SK-N-SH treated with all-trans-retinoic acid at 6 μM for 48 hours (cell line): ENCODE measurements around the gene OSBPL1A.

Source experiments
- ATAC-seq: fragments of 200-7000 bp; cut with Tn5 transposase; 3 replicates; pipeline ENCODE4 v1.9.1; 2020; ENCODE audit warnings: mild to moderate bottlenecking, moderate library complexity
- BACH2 ChIP-seq: fragments of 250-450 bp; sonication (Bioruptor Pico); IDR thresholded peaks from 2 replicates; pipeline ENCODE4 v1.9.0; 2021; ENCODE audit warnings: mild to moderate bottlenecking, borderline replicate concordance
- CREB5 ChIP-seq: fragments of 250-450 bp; sonication (Bioruptor Pico); IDR thresholded peaks from 2 replicates; pipeline ENCODE4 v1.5.1; 2020; ENCODE audit warnings: low read depth, mild to moderate bottlenecking, moderate library complexity
- CSDC2 ChIP-seq: fragments of 250-450 bp; sonication (Bioruptor Pico); IDR thresholded peaks from 2 replicates; pipeline ENCODE4 v1.5.0; 2020; ENCODE audit warnings: mild to moderate bottlenecking, moderate library complexity
- ESRRG ChIP-seq: fragments of 250-450 bp; sonication (Bioruptor Pico); IDR thresholded peaks from 2 replicates; pipeline ENCODE4 v1.6.1; 2021; ENCODE audit warnings: mild to moderate bottlenecking
- ISL1 ChIP-seq: fragments of 250-450 bp; sonication (Bioruptor Pico); IDR thresholded peaks from 2 replicates; pipeline ENCODE4 v2.1.2; 2022; ENCODE audit warnings: mild to moderate bottlenecking, moderate library complexity
- OSR1 ChIP-seq: fragments of 250-450 bp; sonication (Bioruptor Pico); IDR thresholded peaks from 2 replicates; pipeline ENCODE4 v1.8.0; 2022; ENCODE audit warnings: moderate library complexity, mild to moderate bottlenecking, inconsistent platforms
- POU6F1 ChIP-seq: fragments of 250-450 bp; sonication (Bioruptor Pico); IDR thresholded peaks from 2 replicates; pipeline ENCODE4 v1.8.0; 2021; ENCODE audit warnings: low read depth, mild to moderate bottlenecking, moderate library complexity, borderline replicate concordance
- PPARA ChIP-seq: fragments of 250-450 bp; sonication (Bioruptor Pico); IDR thresholded peaks from 2 replicates; pipeline ENCODE4 v1.5.0; 2020; ENCODE audit warnings: mild to moderate bottlenecking, borderline replicate concordance
- RARB ChIP-seq: fragments of 250-450 bp; sonication (Bioruptor Pico); IDR thresholded peaks from 2 replicates; pipeline ENCODE4 v1.8.0; 2021; ENCODE audit warnings: mild to moderate bottlenecking, moderate library complexity
- SNAI2 ChIP-seq: fragments of 250-450 bp; sonication (Bioruptor Pico); IDR thresholded peaks from 2 replicates; pipeline ENCODE4 v1.5.0; 2020; ENCODE audit warnings: mild to moderate bottlenecking, moderate library complexity
- TCF4 ChIP-seq: fragments of 250-450 bp; sonication (Bioruptor Pico); IDR thresholded peaks from 2 replicates; pipeline ENCODE4 v1.8.0; 2021; ENCODE audit warnings: mild to moderate bottlenecking, moderate library complexity, borderline replicate concordance
- TOX ChIP-seq: fragments of 250-450 bp; sonication (Bioruptor Pico); IDR thresholded peaks from 2 replicates; pipeline ENCODE4 v1.8.0; 2021; ENCODE audit warnings: mild to moderate bottlenecking, moderate library complexity, borderline replicate concordance
- TSHZ2 ChIP-seq: fragments of 250-450 bp; sonication (Bioruptor Pico); IDR thresholded peaks from 2 replicates; pipeline ENCODE4 v1.5.0; 2020; ENCODE audit warnings: mild to moderate bottlenecking, moderate library complexity
- ZC3H10 ChIP-seq: fragments of 250-450 bp; sonication (Bioruptor Pico); IDR thresholded peaks from 2 replicates; pipeline ENCODE4 v1.5.1; 2021; ENCODE audit warnings: mild to moderate bottlenecking, moderate library complexity
- ZNF565 ChIP-seq: fragments of 450-650 bp; formaldehyde crosslinking; conservative IDR thresholded peaks from 2 replicates; pipeline ENCODE4 v1.5.0; 2020; ENCODE audit warnings: low read depth, mild to moderate bottlenecking, moderate library complexity
- ZNF70 ChIP-seq: fragments of 450-650 bp; formaldehyde crosslinking; IDR thresholded peaks from 2 replicates; pipeline ENCODE4 v1.5.0; 2020; ENCODE audit warnings: mild to moderate bottlenecking, moderate library complexity
- ZNF8 ChIP-seq: fragments of 450-650 bp; formaldehyde crosslinking; IDR thresholded peaks from 2 replicates; pipeline ENCODE4 v1.5.0; 2020; ENCODE audit warnings: mild to moderate bottlenecking, moderate library complexity
- TF ChIP-seq, protein P1 (sequence below): fragments of 250-450 bp; sonication (Bioruptor Pico); IDR thresholded peaks from 2 replicates; pipeline ENCODE4 v1.8.0; 2020; ENCODE audit warnings: mild to moderate bottlenecking, moderate library complexity, borderline replicate concordance
- TF ChIP-seq, protein P2 (sequence below): fragments of 250-450 bp; sonication (Bioruptor Pico); IDR thresholded peaks from 2 replicates; pipeline ENCODE4 v1.5.1; 2021; ENCODE audit warnings: mild to moderate bottlenecking, moderate library complexity

The OSBPL1A gene

DNA sequence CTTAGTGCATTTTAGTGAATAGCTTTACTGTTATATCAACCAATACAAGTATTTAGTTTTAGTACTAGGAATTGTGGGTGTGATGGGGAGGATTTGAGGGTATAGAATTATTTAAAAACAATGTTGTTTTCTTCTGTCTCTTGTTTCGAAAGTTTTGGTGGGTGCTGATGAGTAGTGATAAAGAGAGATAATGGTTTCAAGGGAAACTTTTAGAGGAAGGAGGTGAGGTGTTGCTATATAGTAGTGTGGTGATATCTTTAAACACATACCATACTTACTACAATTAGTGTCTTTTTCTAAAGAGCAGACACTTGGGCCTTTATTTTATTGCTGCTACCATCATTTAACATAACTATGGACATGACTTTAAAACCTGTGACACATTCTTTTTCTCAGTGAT is 39.3 kb upstream of the OSBPL1A start:
- ATAC-seq: no peak
- TF ChIP-seq PPARA (CRISPR knock-in tag): no peak
- TF ChIP-seq, all 23 proteins: peak for 0

- ATAC-seq: no peak
- TF ChIP-seq ZNF70 (CRISPR knock-in tag): no peak
- no peak for TF ChIP-seq TCF4
- TF ChIP-seq CSDC2 (CRISPR knock-in tag): no peak
- no peak for TF ChIP-seq ISL1 (CRISPR knock-in tag)
- TF ChIP-seq OSR1 (CRISPR knock-in tag): no peak
- TF ChIP-seq, protein P1, sequence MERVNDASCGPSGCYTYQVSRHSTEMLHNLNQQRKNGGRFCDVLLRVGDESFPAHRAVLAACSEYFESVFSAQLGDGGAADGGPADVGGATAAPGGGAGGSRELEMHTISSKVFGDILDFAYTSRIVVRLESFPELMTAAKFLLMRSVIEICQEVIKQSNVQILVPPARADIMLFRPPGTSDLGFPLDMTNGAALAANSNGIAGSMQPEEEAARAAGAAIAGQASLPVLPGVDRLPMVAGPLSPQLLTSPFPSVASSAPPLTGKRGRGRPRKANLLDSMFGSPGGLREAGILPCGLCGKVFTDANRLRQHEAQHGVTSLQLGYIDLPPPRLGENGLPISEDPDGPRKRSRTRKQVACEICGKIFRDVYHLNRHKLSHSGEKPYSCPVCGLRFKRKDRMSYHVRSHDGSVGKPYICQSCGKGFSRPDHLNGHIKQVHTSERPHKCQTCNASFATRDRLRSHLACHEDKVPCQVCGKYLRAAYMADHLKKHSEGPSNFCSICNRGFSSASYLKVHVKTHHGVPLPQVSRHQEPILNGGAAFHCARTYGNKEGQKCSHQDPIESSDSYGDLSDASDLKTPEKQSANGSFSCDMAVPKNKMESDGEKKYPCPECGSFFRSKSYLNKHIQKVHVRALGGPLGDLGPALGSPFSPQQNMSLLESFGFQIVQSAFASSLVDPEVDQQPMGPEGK: no peak
- TF ChIP-seq SNAI2 (CRISPR knock-in tag): no peak
- no peak for TF ChIP-seq PPARA (CRISPR knock-in tag)
- no peak for TF ChIP-seq POU6F1 (CRISPR knock-in tag)
- no peak for TF ChIP-seq BACH2
- TF ChIP-seq, protein P2, sequence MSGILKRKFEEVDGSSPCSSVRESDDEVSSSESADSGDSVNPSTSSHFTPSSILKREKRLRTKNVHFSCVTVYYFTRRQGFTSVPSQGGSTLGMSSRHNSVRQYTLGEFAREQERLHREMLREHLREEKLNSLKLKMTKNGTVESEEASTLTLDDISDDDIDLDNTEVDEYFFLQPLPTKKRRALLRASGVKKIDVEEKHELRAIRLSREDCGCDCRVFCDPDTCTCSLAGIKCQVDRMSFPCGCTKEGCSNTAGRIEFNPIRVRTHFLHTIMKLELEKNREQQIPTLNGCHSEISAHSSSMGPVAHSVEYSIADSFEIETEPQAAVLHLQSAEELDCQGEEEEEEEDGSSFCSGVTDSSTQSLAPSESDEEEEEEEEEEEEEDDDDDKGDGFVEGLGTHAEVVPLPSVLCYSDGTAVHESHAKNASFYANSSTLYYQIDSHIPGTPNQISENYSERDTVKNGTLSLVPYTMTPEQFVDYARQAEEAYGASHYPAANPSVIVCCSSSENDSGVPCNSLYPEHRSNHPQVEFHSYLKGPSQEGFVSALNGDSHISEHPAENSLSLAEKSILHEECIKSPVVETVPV (CRISPR knock-in tag): no peak
- TF ChIP-seq RARB (CRISPR knock-in tag): no peak
- TF ChIP-seq ESRRG (CRISPR knock-in tag): no peak
- no peak for TF ChIP-seq TOX (CRISPR knock-in tag)
- no peak for TF ChIP-seq ZNF565 (CRISPR knock-in tag)
- no peak for TF ChIP-seq ZNF8
Measured at GRCh38 chr18:24432618-24433017, 35.0 kb upstream of the OSBPL1A start.

- no peak for ATAC-seq
- TF ChIP-seq CSDC2 (CRISPR knock-in tag) (no peak), TSHZ2 (no peak), TCF4 (no peak), ZC3H10 (CRISPR knock-in tag) (no peak), ZNF70 (CRISPR knock-in tag) (no peak), CREB5 (CRISPR knock-in tag) (no peak), SNAI2 (CRISPR knock-in tag) (no peak)
- TF ChIP-seq, protein P2 (CRISPR knock-in tag): no peak
Measured at GRCh38 chr18:24429188-24429587, 31.6 kb upstream of the OSBPL1A start.
